ENCODE data around the gene ADPRH. TPM values are rescaled to one million over a fixed set of nuclear protein-coding genes. Genes with fewer than 3 reads are reported as not detected.
"Not testable (repeated sequence)": the region's sequence is repeated elsewhere in the genome, so short reads cannot be mapped to it uniquely, and the experiment has no call there.

The ADPRH gene
- total RNA-seq, 2 donors from 2014 or later = 7.8 to 11.8 TPM

GRCh38 chr3:119559441-119559963 lies 19.8 kb upstream of the ADPRH start, which contains the start of gene CD80:
Gene CD80, minus strand, starts transcription at chr3:119559614. Its CDS starts 1,886 bp downstream, at chr3:119557728.
- DNase-seq = peak; percentile 88
- H3K36me3 Mint-ChIP-seq (ENCODE audit: low read depth) = peaks cover 4% of the 10 kb centered on the region
- no peak within 1 kb of the TSS for H3K4me3 ChIP-seq (ENCODE audit: low read length)
- no peaks in the 10 kb centered on the region for H3K4me1 ChIP-seq (ENCODE audit: control insufficient read depth, insufficient read depth, low read length)
- H3K36me3 ChIP-seq (ENCODE audit: control insufficient read depth, insufficient read depth, low read length) = no peaks in the 10 kb centered on the region
- WGBS, 2 experiments (ENCODE audit: insufficient coverage in 1 of 2, insufficient read length in 1 of 2) = 55% methylated on average over 7 of the region's 7 CpGs; no CpG with 5 or more reads in 1 of the 2 experiments
- no peaks in the 10 kb centered on the region for H3K9me3 ChIP-seq (ENCODE audit: control insufficient read depth, low read length)
- peaks cover 7% of the 10 kb centered on the region for H3K27me3 ChIP-seq (ENCODE audit: control insufficient read depth, insufficient read depth, low read length, poor library complexity, severe bottlenecking)
- TF ChIP-seq CTCF (conservative IDR thresholded peaks at IDR 0.05) = peak; percentile 71
- H3K27me3 Mint-ChIP-seq (ENCODE audit: insufficient read depth) = no peaks in the 10 kb centered on the region
- no peak within 1 kb of the TSS for H3K27ac ChIP-seq (ENCODE audit: low read depth, low read length)
- no peak within 1 kb of the TSS for H3K4me3 Mint-ChIP-seq
- H3K4me1 Mint-ChIP-seq = peaks cover 6% of the 10 kb centered on the region
- peaks cover 5% of the 10 kb centered on the region for H3K9me3 Mint-ChIP-seq
- H3K27ac Mint-ChIP-seq = peak within 1 kb of the TSS; percentile 55
- no peak within 1 kb of the TSS for H3K9ac ChIP-seq (ENCODE audit: extremely low read depth, low read length, poor library complexity, severe bottlenecking)

GRCh38 chr3:119560160-119560559 lies 19.1 kb upstream of the ADPRH start:
- H3K27ac ChIP-seq (ENCODE audit: low read depth, low read length) = no peak overlapping the region
- H3K36me3 ChIP-seq (ENCODE audit: control insufficient read depth, insufficient read depth, low read length) = no peaks in the 10 kb centered on the region
- Mint-ChIP-seq H3K4me3 (no peak overlapping the region), H3K27ac (no peak overlapping the region), H3K36me3 (ENCODE audit: low read depth) (peaks cover 4% of the 10 kb centered on the region), H3K27me3 (ENCODE audit: insufficient read depth) (no peaks in the 10 kb centered on the region), H3K9me3 (peaks cover 5% of the 10 kb centered on the region), H3K4me1 (peaks cover 6% of the 10 kb centered on the region)
- no peaks in the 10 kb centered on the region for H3K9me3 ChIP-seq (ENCODE audit: control insufficient read depth, low read length)
- no peak overlapping the region for H3K9ac ChIP-seq (ENCODE audit: extremely low read depth, low read length, poor library complexity, severe bottlenecking)
- peaks cover 7% of the 10 kb centered on the region for H3K27me3 ChIP-seq (ENCODE audit: control insufficient read depth, insufficient read depth, low read length, poor library complexity, severe bottlenecking)
- H3K4me1 ChIP-seq (ENCODE audit: control insufficient read depth, insufficient read depth, low read length) = no peaks in the 10 kb centered on the region
- TF ChIP-seq CTCF (conservative IDR thresholded peaks at IDR 0.05) = no peak
- no peak overlapping the region for H3K4me3 ChIP-seq (ENCODE audit: low read length)
- 88 to 94% methylated on average over 3 to 5 of the region's 5 CpGs for WGBS, 2 experiments (ENCODE audit: insufficient coverage in 1 of 2, insufficient read length in 1 of 2)
- no peak for DNase-seq

GRCh38 chr3:119562307-119562961 lies 16.9 kb upstream of the ADPRH start:
- Histone ChIP-seq H3K4me1 (ENCODE audit: control insufficient read depth, insufficient read depth, low read length) (no peaks in the 10 kb centered on the region), H3K36me3 (ENCODE audit: control insufficient read depth, insufficient read depth, low read length) (no peaks in the 10 kb centered on the region), H3K4me3 (ENCODE audit: low read length) (no peak overlapping the region), H3K9ac (ENCODE audit: extremely low read depth, low read length, poor library complexity, severe bottlenecking) (no peak overlapping the region), H3K9me3 (ENCODE audit: control insufficient read depth, low read length) (no peaks in the 10 kb centered on the region), H3K27me3 (ENCODE audit: control insufficient read depth, insufficient read depth, low read length, poor library complexity, severe bottlenecking) (no peaks in the 10 kb centered on the region), H3K27ac (ENCODE audit: low read depth, low read length) (no peak overlapping the region)
- Mint-ChIP-seq H3K4me3 (no peak overlapping the region), H3K4me1 (peaks cover 5% of the 10 kb centered on the region), H3K36me3 (ENCODE audit: low read depth) (no peaks in the 10 kb centered on the region), H3K9me3 (peaks cover 5% of the 10 kb centered on the region), H3K27ac (no peak overlapping the region), H3K27me3 (ENCODE audit: insufficient read depth) (peaks cover 5% of the 10 kb centered on the region)
- WGBS, 2 experiments (ENCODE audit: insufficient coverage in 1 of 2, insufficient read length in 1 of 2) = 91% methylated on average over 6 of the region's 6 CpGs
- TF ChIP-seq CTCF (conservative IDR thresholded peaks at IDR 0.05) = no peak
- no peak for DNase-seq

GRCh38 chr3:119563334-119563733 lies 16.0 kb upstream of the ADPRH start:
- not testable (repeated sequence) for H3K9ac ChIP-seq (ENCODE audit: extremely low read depth, low read length, poor library complexity, severe bottlenecking); H3K9me3 ChIP-seq (ENCODE audit: control insufficient read depth, low read length); H3K27ac ChIP-seq (ENCODE audit: low read depth, low read length); H3K27ac Mint-ChIP-seq; H3K36me3 Mint-ChIP-seq (ENCODE audit: low read depth); H3K9me3 Mint-ChIP-seq; H3K27me3 Mint-ChIP-seq (ENCODE audit: insufficient read depth); H3K4me3 ChIP-seq (ENCODE audit: low read length); H3K4me1 ChIP-seq (ENCODE audit: control insufficient read depth, insufficient read depth, low read length); H3K4me1 Mint-ChIP-seq; DNase-seq; H3K4me3 Mint-ChIP-seq; H3K27me3 ChIP-seq (ENCODE audit: control insufficient read depth, insufficient read depth, low read length, poor library complexity, severe bottlenecking); H3K36me3 ChIP-seq (ENCODE audit: control insufficient read depth, insufficient read depth, low read length)
- no CpG with 5 or more reads among the region's 2 CpGs for WGBS, 2 experiments (ENCODE audit: insufficient coverage in 1 of 2, insufficient read length in 1 of 2)

All from endodermal cell (in vitro differentiated cells).